Activated naive CD4-positive, alpha-beta T cell (primary cell): ENCODE data around the gene RSPH10B.
"Not testable (repeated sequence)": the region's sequence is repeated elsewhere in the genome, so short reads cannot be mapped to it uniquely, and the experiment has no call there.

ENCODE experiments used
- DNase-seq, 4 experiments: peaks; one replicate each; lab custom pipeline; 2025; lab: John Stamatoyannopoulos, UW

RSPH10B gene

GRCh38 chr7:5970347-5970911 is at the start of gene RSPH10B:
TSS of gene RSPH10B (minus strand) at chr7:5970689. CDS start at chr7:5967116, 3,573 bp downstream.
- not testable (repeated sequence) for DNase-seq

DNA sequence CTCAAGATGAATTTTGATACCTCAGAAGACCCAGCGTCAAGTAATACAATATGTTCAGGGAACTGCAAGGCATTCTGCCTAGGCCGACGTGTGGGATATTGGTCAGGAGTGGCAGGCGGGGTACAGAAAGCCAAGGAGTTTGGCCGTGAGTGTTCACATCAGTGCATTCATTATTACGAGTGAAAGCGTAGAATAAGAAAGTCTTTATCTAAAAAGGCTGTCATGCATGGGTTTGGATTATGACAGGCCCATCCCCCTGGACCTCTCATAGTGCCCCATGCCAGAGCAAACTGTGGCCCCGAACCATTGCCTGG is 46.1 kb upstream of the RSPH10B start:
- no peak for DNase-seq

- no peak for DNase-seq
Observed at GRCh38 chr7:6015917-6016652, 45.6 kb upstream of the RSPH10B start.

DNA sequence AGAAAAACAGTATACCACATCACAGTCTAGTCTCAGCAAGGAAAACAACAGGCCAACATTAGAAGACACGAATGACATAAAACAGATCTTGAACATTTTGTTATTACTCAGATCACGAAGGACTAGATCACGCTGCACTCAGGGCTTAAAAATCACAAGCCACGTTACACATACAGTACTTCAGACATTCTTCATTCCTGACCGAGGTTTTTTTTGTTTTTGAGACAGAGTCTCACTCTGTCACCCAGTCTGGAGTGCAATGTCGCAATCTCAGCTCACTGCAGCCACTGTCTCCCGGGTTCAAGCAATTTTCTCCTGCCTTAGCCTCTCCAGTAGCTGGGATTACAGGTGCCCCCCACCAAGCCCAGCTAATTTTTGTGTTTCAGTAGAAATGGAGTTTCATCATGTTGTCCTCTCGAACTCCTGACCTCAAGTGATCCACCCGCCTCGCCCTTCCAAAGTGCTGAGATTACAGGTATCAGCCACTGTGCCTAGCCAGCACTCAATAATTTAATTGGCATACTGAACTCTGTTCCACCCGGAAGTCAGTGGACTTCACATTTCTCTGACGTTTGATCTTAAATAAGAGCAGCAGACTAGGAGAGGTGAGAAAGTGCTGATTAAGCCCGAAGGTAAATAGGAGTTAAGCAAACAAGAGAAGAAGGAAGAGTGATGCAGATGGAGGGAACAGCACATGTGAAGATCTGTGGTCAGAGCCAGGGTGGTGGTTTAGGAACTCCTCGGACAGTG is 42.0 kb upstream of the RSPH10B start:
- no peak for DNase-seq

GRCh38 chr7:6011541-6011940 is 41.1 kb upstream of the RSPH10B start:
- DNase-seq = no peak

GRCh38 chr7:6010370-6010769 is 39.9 kb upstream of the RSPH10B start:
- not testable (repeated sequence) for DNase-seq

DNA sequence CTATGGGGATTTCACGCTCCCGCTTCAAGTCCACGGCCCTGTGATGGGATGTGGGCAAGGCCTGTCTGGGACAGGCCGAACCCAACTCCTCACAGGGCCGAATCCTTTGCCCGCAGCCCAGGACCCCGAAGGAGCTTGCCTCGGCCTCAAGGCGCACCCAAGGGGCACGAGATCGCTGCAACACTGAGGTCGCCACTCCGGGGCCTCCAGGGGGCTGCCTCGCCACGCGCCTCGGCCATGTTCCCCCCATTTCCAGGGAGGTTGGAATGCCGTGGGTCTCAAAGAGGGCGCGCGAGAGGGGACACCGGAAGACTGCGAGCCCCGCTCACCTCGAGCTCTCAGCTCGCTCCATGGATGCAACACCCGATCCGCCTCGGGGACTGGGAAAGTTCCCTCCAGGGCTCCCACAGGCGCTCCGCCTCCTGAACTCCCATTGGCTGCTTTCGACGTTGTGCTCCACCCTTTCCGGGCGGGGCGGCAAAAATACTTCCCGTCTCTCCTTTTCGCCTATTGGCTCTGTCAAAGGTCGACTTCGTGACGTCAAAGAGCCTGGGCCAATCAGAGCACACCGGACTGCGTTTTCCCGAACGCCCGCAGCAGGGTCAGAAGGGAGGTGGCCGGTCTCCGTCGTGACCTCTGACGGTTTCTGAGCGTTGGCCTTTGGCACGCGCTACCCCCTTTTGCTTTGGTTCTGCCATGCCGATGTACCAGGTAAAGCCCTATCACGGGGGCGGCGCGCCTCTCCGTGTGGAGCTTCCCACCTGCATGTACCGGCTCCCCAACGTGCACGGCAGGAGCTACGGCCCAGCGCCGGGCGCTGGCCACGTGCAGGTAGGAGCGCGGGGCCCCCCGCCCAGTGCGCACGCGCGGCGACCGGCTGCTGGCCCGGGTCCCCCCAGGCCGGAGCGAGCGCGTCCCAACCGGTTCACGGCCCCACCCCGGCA is 38.5 kb upstream of the RSPH10B start, which contains the start of the genes AIMP2 and PMS2:
AIMP2 (plus strand) TSS at position 605 of the 944 bp plus-strand sequence; CDS start at position 697, 92 bp downstream.
PMS2 (minus strand) TSS at position 382 of the 944 bp plus-strand sequence; CDS start at position 352, 30 bp downstream.
- peak; percentile 78 to 90 (median 82) for DNase-seq

GRCh38 chr7:6007835-6008590 is 37.5 kb upstream of the RSPH10B start:
- not testable (repeated sequence) for DNase-seq

GRCh38 chr7:6007386-6007785 is 36.9 kb upstream of the RSPH10B start:
- no peak for DNase-seq

DNA sequence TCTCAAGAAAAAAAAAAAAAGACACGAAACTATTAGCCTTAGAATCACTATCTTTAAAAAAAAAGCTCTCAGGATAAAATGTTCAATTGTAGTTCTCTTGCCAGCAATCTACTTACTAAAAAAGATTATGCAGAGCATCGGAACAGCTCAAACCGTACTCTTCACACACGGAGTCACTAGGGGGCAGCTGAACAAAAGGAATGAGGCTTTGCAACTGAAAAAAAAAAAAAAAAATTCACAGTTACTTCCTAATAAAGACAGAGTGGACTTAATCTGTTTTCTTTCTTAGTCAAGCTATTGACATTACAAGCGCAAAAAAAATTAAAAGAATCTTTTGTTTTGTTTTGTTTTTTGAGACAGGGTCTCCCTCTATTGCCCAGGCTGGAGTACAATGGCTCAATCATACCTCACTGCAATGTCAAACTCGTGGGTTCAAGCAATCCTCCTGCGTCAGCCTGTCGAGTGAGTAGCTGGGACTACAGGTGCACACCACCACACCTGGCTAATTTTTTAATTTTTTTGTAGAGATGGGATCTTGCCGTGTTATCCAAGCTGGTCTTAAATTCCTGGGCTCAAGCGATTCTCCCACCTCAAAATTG is 26.8 kb upstream of the RSPH10B start:
- peak in 3 of 4 experiments; percentile 2 to 15 (median 3) for DNase-seq

DNA sequence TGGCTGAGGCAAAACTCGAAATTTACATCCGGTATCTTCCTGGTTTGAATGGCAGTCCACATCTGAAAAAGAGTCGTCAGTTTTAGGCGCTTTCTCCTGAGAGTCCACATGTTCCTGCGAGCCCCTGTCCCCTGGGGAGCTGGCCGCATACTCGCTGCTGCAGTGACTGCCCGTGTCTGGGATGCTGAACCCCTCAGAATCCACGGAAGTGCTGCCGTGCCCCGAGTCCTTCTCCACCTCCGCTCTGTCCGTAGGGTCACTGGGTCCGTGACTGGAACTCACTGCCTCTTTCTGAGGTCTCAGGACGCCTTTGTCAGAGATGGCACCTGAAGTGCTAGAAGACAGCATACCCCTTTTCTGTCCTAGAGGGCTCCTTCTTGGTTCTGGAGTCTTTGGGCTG is 16.6 kb upstream of the RSPH10B start:
- DNase-seq = not testable (repeated sequence)

DNA sequence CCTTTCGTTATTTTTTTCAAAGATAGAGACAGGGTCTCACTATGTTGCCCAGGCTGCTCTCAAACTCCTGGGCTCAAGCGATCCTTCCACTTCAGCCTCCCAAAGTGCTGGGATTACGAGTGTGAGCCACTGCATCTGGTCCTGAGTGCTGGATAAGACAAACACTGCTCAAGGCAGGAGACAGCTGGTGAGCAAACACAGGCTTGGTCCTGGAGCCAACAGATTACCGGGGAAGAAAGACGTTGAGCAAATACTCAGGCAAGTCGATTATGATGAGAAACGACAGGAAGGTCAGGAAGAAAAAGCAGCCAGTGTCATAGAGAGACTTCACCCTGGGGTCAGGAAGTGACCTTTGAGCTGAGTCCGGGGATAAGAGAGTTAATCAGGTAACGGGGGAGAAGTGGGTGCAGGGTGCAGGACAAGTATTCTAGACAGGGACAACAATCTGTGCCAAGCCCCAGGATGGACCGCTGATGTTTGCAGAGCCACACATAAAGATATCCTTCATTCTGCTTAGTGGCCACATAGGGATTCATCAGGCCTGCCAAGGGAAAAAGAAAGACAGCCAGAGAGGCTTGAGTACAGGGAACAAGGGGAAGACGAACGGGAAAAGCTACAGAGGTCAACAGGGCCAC is 9.3 kb upstream of the RSPH10B start:
- not testable (repeated sequence) for DNase-seq

DNA sequence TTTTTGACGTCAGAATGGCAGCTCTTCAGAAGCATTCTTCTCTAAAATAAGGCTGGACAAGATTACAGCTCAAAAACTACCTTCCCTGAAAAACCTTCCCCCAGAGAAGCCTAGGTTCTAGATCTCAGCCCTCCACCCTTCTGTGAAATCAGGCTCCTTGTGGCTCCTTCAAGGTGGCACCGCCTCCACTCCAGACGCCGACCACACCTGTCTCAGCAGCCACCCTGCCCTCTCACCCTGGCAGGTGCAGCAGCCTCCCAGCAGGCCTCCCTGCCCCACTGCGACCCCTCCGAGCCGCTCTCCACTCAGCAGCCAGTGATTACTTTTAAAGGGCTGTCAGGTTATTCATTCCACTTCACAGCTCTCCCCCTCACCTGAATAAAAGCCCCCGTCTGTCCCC is 3.1 kb upstream of the RSPH10B start:
- DNase-seq = not testable (repeated sequence)

DNA sequence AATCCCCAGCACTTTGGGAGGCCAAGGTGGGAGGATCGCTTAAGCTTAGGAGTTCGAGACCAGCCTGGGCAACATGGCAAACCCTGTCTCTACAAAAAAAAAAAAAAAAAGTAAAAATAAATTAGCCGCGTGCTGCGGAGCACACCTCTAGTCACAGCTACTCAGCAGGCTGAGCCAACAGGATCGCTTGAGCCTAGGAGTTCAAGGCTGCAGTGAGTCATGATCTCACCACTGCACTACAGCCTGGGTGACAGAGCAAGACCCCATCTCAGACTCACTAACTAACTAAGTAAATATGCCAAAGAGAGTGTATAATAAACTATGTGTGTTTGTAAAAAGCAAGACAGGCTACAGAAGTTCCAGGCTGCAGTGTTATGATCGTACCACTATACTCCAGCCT is 6.7 kb downstream of the RSPH10B start:
- DNase-seq = not testable (repeated sequence)

- DNase-seq = not testable (repeated sequence)
Observed at GRCh38 chr7:5963205-5963604, 7.3 kb downstream of the RSPH10B start.

DNA sequence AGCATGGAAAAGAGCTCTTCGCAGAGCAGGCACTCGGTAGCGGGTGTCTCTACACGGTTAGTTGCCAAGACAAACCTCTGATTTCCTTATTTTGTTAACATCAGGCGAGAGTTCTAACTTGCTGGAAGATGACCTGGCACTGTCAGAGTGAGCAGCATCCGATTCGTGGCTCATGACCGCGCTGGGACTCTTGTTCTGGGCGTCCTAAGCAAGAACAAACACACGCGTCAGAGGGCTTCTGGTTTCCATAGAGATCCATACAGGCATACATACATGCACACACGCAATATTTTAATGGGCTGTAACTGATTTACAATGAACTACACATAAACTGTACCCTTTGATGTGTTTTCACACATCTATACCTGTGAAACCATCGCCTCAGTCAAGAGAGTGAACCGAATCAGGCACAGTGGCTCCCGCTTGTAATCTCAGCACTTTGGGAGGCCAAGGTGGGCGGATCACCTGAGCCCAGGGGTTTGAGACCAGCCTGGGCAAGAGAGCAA is 35.5 kb downstream of the RSPH10B start:
- DNase-seq = not testable (repeated sequence)

GRCh38 chr7:5931905-5932644 is 38.4 kb downstream of the RSPH10B start:
- DNase-seq = not testable (repeated sequence)

GRCh38 chr7:5931250-5931649 is 39.2 kb downstream of the RSPH10B start:
- not testable (repeated sequence) for DNase-seq

DNA sequence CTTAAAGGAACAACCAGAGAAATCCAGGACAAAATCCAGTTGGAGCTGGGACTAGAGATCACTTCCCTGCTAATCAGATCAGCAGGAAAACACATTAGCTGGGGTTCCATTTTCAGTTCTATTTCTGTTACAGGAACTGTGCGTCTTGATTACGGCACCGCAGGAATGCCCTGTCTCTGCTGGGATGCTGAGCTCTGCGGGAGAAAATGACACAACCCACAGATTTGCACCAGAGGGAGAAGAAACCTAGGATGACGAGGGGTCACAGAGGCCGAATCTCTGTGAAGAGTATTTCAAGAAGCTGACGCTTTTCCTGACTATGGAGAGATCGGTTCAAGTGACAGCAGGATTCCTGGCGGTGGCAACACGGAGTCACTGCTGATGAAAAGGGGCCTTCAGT is 40.2 kb downstream of the RSPH10B start:
- DNase-seq = not testable (repeated sequence)
